ENCODE data around the gene UBN1.

UBN1 gene

DNA sequence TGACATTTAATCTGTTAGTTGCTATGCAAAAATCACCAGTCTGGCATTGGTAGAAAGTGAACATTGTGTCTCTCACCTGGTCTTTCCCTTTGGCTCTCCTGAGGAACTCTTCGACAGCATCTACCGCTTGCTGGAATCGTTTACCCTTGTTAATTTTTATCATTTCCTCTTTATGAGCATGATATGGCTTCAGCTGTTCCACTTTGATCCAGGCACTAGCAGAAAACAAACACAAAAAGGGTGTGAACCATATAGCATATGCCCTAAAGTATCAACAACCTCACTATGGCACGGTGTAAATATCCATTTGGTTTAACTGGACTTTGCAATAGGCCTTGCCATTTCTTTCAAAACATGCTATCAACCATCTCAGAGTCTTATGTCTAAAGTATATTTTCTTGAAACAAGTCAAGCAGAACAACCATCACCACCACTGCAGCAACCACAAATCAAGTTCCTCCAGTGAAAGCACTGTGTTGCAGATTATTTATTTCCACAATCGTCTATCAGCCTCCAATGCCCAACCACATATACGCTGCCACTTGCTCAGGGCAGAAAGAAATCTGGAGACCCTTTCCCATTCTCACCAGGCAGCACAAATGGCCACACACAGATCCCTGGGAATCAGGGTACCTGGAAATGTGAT is 14.5 kb upstream of the UBN1 start:
- TF ChIP-seq TAF1 (IDR thresholded peaks at IDR 0.05; ENCODE audit: borderline replicate concordance, insufficient read depth, low read length) = no peak
- TF ChIP-seq FOXP2 (optimal IDR thresholded peaks at IDR 0.05; ENCODE audit: borderline replicate concordance, extremely low read depth, extremely low read length, insufficient read depth) = no peak
- no peak for TF ChIP-seq POLR2AphosphoS5 (IDR thresholded peaks at IDR 0.05; ENCODE audit: low read depth, low read length)
- no peak for TF ChIP-seq REST (IDR thresholded peaks at IDR 0.05; ENCODE audit: insufficient read depth in 1 of 2, low read depth in 2 of 2, low read length in 2 of 2)
- TF ChIP-seq SIN3A (IDR thresholded peaks at IDR 0.05; ENCODE audit: borderline replicate concordance, insufficient read depth, low read length) = no peak

- TF ChIP-seq POLR2AphosphoS5 (IDR thresholded peaks at IDR 0.05; ENCODE audit: low read depth, low read length) = no peak
- TF ChIP-seq REST (IDR thresholded peaks at IDR 0.05; ENCODE audit: insufficient read depth in 1 of 2, low read depth in 2 of 2, low read length in 2 of 2) = no peak
- TF ChIP-seq SIN3A (IDR thresholded peaks at IDR 0.05; ENCODE audit: borderline replicate concordance, insufficient read depth, low read length) = no peak
- no peak for TF ChIP-seq TAF1 (IDR thresholded peaks at IDR 0.05; ENCODE audit: borderline replicate concordance, insufficient read depth, low read length)
- TF ChIP-seq FOXP2 (optimal IDR thresholded peaks at IDR 0.05; ENCODE audit: borderline replicate concordance, extremely low read depth, extremely low read length, insufficient read depth) = no peak
Measured at GRCh38 chr16:4833584-4833983, 13.7 kb upstream of the UBN1 start.

GRCh38 chr16:4836727-4837126 is 10.6 kb upstream of the UBN1 start:
- TF ChIP-seq REST (IDR thresholded peaks at IDR 0.05; ENCODE audit: insufficient read depth in 1 of 2, low read depth in 2 of 2, low read length in 2 of 2) (no peak), POLR2AphosphoS5 (IDR thresholded peaks at IDR 0.05; ENCODE audit: low read depth, low read length) (no peak), TAF1 (IDR thresholded peaks at IDR 0.05; ENCODE audit: borderline replicate concordance, insufficient read depth, low read length) (no peak), FOXP2 (optimal IDR thresholded peaks at IDR 0.05; ENCODE audit: borderline replicate concordance, extremely low read depth, extremely low read length, insufficient read depth) (no peak), SIN3A (IDR thresholded peaks at IDR 0.05; ENCODE audit: borderline replicate concordance, insufficient read depth, low read length) (no peak)

DNA sequence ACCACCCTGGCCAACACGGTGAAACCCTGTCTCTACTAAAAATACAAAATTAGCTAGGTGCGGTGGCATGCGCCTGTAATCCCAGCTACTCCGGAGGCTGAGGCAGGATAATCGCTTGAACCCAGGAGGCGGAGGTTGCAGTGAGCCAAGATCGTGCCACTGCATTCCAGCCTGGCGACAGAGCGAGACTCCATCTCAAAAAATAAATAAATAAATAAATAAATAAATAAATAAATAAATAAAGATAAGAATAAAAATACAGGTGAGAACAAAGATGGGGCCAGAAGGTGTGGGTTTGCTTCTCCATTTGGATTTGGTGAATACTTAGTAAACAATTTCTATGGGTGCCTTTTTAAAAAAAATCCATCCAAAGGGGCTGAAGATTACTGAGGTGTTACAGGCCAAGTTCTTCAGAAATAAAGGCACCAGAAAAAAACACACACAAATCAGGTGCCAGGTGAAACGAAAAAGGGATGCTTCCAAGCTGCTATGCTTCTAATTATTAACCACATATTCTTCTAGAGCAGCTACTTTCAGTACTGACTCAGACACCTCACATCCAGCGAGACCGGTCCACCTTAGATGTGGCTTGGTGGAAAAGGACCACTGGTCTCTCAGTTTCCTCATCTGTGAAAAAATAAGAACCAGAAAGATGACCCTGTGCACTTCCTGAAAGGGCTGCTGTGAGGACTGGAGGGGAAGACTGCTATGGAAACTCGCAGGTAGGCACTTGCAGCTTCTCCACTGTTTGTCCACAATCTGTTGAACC is 9.4 kb upstream of the UBN1 start:
- TF ChIP-seq REST (IDR thresholded peaks at IDR 0.05; ENCODE audit: insufficient read depth in 1 of 2, low read depth in 2 of 2, low read length in 2 of 2) = no peak
- TF ChIP-seq FOXP2 (optimal IDR thresholded peaks at IDR 0.05; ENCODE audit: borderline replicate concordance, extremely low read depth, extremely low read length, insufficient read depth) = no peak
- TF ChIP-seq TAF1 (IDR thresholded peaks at IDR 0.05; ENCODE audit: borderline replicate concordance, insufficient read depth, low read length) = no peak
- TF ChIP-seq SIN3A (IDR thresholded peaks at IDR 0.05; ENCODE audit: borderline replicate concordance, insufficient read depth, low read length) = no peak
- no peak for TF ChIP-seq POLR2AphosphoS5 (IDR thresholded peaks at IDR 0.05; ENCODE audit: low read depth, low read length)

All from PFSK-1 (cell line).